RWPE1 (cell line): Measurements from ENCODE around the gene STEAP1B.

ENCODE experiments used
- CTCF ChIA-PET: fragments of 350-600 bp; sonication (Branson Sonifier 250); formaldehyde crosslinking; extraction: SDS; loops from one replicate; lab custom pipeline; 2021; lab: Yijun Ruan, JAX
- POLR2A ChIA-PET: fragments of 400-600 bp; formaldehyde crosslinking; extraction: SDS; loops from one replicate; lab custom pipeline; 2020; ENCODE audit warnings: antibody characterized with exemption; ENCODE audit not compliant: low non-redundant PET; lab: Yijun Ruan, JAX
- DNase-seq: peaks from one replicate; pipeline ENCODE4 v3.0.0; 2012; ENCODE audit warnings: low spot score
- H3K27ac ChIP-seq: fragments of 450-650 bp; 2 replicates; pipeline ENCODE4 v1.5.1; 2017
- CTCF ChIP-seq: fragments of 450-650 bp; conservative IDR thresholded peaks from 2 replicates; pipeline ENCODE4 v1.5.1; 2017; ENCODE audit warnings: low read depth, mild to moderate bottlenecking

STEAP1B gene

GRCh38 chr7:22386865-22387264 is 113.1 kb downstream of the STEAP1B start:
- no peak overlapping the region for H3K27ac ChIP-seq
- DNase-seq: no peak
- no peak for TF ChIP-seq CTCF
- CTCF ChIA-PET: no interaction called here
- POLR2A ChIA-PET: no interaction called here

- POLR2A ChIA-PET: no interaction called here
These were observed 113.7 kb downstream of the STEAP1B start for GRCh38 chr7:22386206-22386858.

DNA sequence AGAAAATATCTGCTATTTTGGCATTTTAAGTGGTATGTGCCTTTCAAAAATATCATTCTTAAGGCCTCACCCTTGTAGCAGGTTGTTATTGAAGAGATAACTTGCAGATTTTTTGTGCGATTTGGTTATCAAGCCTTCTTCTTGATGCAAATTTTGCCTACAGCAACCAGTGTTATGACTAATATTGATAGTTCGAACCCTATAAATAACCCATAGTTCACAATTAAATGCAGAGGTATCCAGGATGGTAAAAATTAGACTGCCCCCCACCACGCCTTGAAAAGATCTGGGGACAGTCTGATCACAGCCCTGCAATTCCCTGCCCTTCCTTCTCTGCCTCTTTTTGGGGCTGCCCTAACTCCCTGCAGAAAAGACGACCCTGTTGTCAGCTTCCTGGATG is 114.7 kb downstream of the STEAP1B start:
- no peak overlapping the region for H3K27ac ChIP-seq
- ChIA-PET CTCF (no interaction called here), POLR2A (no interaction called here)
- TF ChIP-seq CTCF: no peak
- no peak for DNase-seq

More at GRCh38 chr7:22386206-22386858, 113.7 kb downstream of the STEAP1B start:
- CTCF ChIA-PET: no interaction called here
- no peak for TF ChIP-seq CTCF
- DNase-seq: no peak
- no peak overlapping the region for H3K27ac ChIP-seq

DNA sequence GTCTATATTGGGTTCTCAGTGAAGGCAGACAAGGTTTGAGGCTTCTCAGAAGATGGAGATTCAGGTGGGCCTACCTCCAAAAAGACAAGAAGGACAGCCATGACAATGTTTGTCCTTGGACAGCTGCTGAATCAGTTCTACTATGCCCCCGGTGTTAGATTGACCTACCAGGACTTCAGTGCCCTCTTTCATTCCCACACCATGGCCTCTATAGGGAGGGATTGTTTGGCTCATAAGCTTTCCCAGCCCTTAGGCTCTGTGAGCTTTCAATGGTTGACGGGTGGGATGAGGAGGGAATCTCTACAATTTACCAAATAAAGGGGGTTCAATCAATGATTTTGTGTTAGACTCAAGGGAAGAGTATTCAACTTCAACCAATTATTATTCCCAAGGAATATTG is 119.7 kb downstream of the STEAP1B start:
- POLR2A ChIA-PET: no interaction called here
- no peak for TF ChIP-seq CTCF
- CTCF ChIA-PET: no interaction called here
- no peak for DNase-seq
- no peak overlapping the region for H3K27ac ChIP-seq

GRCh38 chr7:22378199-22378980 is 121.6 kb downstream of the STEAP1B start:
- no peak for DNase-seq
- POLR2A ChIA-PET: no interaction called here
- H3K27ac ChIP-seq: no peak overlapping the region
- CTCF ChIA-PET: no interaction called here
- no peak for TF ChIP-seq CTCF

- no peak for DNase-seq
- CTCF ChIA-PET: no interaction called here
- POLR2A ChIA-PET: no interaction called here
- H3K27ac ChIP-seq: no peak overlapping the region
- no peak for TF ChIP-seq CTCF
These were observed 122.3 kb downstream of the STEAP1B start for GRCh38 chr7:22377703-22378102.
